ENCODE data around the gene SEMA3F.

DNA sequence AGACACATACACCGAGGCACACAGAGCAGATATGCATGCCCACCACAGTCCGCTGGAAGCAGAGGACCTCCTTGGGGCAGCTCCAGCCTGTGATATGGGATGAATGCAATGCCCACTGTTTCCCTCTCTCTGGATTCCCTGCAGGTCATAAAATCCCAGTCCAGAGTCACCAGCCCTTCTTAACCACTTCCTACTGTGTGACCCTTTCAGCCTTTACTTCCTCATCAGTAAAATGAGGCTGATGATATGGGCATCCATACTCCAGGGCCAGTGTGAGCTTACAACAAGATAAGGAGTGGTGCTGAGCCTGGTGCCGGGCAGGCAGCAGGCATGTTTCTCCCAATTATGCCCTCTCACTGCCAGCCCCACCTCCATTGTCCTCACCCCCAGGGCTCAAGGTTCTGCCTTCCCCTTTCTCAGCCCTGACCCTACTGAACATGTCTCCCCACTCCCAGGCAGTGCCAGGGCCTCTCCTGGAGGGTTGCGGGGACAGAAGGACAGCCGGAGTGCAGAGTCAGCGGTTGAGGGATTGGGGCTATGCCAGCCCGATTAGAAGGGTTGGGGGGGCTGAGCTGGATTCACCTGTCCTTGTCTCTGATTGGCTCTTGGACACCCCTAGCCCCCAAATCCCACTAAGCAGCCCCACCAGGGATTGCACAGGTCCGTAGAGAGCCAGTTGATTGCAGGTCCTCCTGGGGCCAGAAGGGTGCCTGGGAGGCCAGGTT lies 36.0 kb downstream of the SEMA3F start, which contains the start of gene GNAT1:
- no peak for TF ChIP-seq POLR2AphosphoS2 (IDR thresholded peaks at IDR 0.05; ENCODE audit: low read depth, low read length)
- TF ChIP-seq, protein P1, sequence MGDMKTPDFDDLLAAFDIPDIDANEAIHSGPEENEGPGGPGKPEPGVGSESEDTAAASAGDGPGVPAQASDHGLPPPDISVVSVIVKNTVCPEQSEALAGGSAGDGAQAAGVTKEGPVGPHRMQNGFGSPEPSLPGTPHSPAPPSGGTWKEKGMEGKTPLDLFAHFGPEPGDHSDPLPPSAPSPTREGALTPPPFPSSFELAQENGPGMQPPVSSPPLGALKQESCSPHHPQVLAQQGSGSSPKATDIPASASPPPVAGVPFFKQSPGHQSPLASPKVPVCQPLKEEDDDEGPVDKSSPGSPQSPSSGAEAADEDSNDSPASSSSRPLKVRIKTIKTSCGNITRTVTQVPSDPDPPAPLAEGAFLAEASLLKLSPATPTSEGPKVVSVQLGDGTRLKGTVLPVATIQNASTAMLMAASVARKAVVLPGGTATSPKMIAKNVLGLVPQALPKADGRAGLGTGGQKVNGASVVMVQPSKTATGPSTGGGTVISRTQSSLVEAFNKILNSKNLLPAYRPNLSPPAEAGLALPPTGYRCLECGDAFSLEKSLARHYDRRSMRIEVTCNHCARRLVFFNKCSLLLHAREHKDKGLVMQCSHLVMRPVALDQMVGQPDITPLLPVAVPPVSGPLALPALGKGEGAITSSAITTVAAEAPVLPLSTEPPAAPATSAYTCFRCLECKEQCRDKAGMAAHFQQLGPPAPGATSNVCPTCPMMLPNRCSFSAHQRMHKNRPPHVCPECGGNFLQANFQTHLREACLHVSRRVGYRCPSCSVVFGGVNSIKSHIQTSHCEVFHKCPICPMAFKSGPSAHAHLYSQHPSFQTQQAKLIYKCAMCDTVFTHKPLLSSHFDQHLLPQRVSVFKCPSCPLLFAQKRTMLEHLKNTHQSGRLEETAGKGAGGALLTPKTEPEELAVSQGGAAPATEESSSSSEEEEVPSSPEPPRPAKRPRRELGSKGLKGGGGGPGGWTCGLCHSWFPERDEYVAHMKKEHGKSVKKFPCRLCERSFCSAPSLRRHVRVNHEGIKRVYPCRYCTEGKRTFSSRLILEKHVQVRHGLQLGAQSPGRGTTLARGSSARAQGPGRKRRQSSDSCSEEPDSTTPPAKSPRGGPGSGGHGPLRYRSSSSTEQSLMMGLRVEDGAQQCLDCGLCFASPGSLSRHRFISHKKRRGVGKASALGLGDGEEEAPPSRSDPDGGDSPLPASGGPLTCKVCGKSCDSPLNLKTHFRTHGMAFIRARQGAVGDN (IDR thresholded peaks at IDR 0.05): no peak
- no peak for TF ChIP-seq SP1 (IDR thresholded peaks at IDR 0.05; ENCODE audit: low read depth, low read length)
- TF ChIP-seq, protein P2, sequence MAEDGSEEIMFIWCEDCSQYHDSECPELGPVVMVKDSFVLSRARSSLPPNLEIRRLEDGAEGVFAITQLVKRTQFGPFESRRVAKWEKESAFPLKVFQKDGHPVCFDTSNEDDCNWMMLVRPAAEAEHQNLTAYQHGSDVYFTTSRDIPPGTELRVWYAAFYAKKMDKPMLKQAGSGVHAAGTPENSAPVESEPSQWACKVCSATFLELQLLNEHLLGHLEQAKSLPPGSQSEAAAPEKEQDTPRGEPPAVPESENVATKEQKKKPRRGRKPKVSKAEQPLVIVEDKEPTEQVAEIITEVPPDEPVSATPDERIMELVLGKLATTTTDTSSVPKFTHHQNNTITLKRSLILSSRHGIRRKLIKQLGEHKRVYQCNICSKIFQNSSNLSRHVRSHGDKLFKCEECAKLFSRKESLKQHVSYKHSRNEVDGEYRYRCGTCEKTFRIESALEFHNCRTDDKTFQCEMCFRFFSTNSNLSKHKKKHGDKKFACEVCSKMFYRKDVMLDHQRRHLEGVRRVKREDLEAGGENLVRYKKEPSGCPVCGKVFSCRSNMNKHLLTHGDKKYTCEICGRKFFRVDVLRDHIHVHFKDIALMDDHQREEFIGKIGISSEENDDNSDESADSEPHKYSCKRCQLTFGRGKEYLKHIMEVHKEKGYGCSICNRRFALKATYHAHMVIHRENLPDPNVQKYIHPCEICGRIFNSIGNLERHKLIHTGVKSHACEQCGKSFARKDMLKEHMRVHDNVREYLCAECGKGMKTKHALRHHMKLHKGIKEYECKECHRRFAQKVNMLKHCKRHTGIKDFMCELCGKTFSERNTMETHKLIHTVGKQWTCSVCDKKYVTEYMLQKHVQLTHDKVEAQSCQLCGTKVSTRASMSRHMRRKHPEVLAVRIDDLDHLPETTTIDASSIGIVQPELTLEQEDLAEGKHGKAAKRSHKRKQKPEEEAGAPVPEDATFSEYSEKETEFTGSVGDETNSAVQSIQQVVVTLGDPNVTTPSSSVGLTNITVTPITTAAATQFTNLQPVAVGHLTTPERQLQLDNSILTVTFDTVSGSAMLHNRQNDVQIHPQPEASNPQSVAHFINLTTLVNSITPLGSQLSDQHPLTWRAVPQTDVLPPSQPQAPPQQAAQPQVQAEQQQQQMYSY (CRISPR knock-in tag; IDR thresholded peaks at IDR 0.05): no peak
- TF ChIP-seq RCOR1 (conservative IDR thresholded peaks at IDR 0.05; ENCODE audit: low read depth, low read length): no peak
- TF ChIP-seq NR2C2 (IDR thresholded peaks at IDR 0.05; ENCODE audit: borderline replicate concordance, control insufficient read depth, insufficient read length, low read depth): no peak
- TF ChIP-seq, protein P3, sequence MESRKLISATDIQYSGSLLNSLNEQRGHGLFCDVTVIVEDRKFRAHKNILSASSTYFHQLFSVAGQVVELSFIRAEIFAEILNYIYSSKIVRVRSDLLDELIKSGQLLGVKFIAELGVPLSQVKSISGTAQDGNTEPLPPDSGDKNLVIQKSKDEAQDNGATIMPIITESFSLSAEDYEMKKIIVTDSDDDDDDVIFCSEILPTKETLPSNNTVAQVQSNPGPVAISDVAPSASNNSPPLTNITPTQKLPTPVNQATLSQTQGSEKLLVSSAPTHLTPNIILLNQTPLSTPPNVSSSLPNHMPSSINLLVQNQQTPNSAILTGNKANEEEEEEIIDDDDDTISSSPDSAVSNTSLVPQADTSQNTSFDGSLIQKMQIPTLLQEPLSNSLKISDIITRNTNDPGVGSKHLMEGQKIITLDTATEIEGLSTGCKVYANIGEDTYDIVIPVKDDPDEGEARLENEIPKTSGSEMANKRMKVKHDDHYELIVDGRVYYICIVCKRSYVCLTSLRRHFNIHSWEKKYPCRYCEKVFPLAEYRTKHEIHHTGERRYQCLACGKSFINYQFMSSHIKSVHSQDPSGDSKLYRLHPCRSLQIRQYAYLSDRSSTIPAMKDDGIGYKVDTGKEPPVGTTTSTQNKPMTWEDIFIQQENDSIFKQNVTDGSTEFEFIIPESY (IDR thresholded peaks at IDR 0.05): no peak
- TF ChIP-seq, protein P4, sequence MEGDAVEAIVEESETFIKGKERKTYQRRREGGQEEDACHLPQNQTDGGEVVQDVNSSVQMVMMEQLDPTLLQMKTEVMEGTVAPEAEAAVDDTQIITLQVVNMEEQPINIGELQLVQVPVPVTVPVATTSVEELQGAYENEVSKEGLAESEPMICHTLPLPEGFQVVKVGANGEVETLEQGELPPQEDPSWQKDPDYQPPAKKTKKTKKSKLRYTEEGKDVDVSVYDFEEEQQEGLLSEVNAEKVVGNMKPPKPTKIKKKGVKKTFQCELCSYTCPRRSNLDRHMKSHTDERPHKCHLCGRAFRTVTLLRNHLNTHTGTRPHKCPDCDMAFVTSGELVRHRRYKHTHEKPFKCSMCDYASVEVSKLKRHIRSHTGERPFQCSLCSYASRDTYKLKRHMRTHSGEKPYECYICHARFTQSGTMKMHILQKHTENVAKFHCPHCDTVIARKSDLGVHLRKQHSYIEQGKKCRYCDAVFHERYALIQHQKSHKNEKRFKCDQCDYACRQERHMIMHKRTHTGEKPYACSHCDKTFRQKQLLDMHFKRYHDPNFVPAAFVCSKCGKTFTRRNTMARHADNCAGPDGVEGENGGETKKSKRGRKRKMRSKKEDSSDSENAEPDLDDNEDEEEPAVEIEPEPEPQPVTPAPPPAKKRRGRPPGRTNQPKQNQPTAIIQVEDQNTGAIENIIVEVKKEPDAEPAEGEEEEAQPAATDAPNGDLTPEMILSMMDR (IDR thresholded peaks at IDR 0.05 in 2 of 3, conservative IDR thresholded peaks at IDR 0.05 in 1 of 3; ENCODE audit: control insufficient read depth in 2 of 3, extremely low read depth in 1 of 3, insufficient read depth in 1 of 3, low read depth in 3 of 3, low read length in 3 of 3): no peak
- TF ChIP-seq JUND (IDR thresholded peaks at IDR 0.05; ENCODE audit: low read depth, low read length): no peak
- no peak for TF ChIP-seq ZZZ3 (IDR thresholded peaks at IDR 0.05; ENCODE audit: control insufficient read depth, insufficient read length, low read depth)
